IPS-20b (cell line): Measurements from ENCODE around the gene FBXL7.

Experiments
- H3K27ac ChIP-seq: one replicate; pipeline ENCODE4 v1.5.1; 2013; ENCODE audit warnings: low read length
- H3K27me3 ChIP-seq: 2 replicates; pipeline ENCODE4 v1.6.1; 2013; ENCODE audit warnings: mild to moderate bottlenecking, low read length, inconsistent platforms; ENCODE audit not compliant: insufficient read depth
- H3K36me3 ChIP-seq: 2 replicates; pipeline ENCODE4 v1.6.1; 2013; ENCODE audit warnings: low read depth, mild to moderate bottlenecking, inconsistent platforms, low read length, moderate library complexity; ENCODE audit not compliant: insufficient read depth
- H3K4me1 ChIP-seq: 2 replicates; pipeline ENCODE4 v1.6.1; 2013; ENCODE audit warnings: mild to moderate bottlenecking, control low read depth, inconsistent platforms, low read length, moderate library complexity; ENCODE audit not compliant: insufficient read depth
- H3K4me3 ChIP-seq: 2 replicates; pipeline ENCODE4 v1.5.1; 2013; ENCODE audit warnings: mild to moderate bottlenecking, low read length, inconsistent platforms
- H3K9ac ChIP-seq: 2 replicates; pipeline ENCODE4 v1.6.1; 2013; ENCODE audit warnings: low read depth, mild to moderate bottlenecking, inconsistent platforms, low read length, moderate library complexity
- H3K9me3 ChIP-seq: 2 replicates; pipeline ENCODE4 v1.6.1; 2013; ENCODE audit warnings: mild to moderate bottlenecking, low read depth, low read length, inconsistent platforms; ENCODE audit not compliant: insufficient read depth

Gene FBXL7

DNA sequence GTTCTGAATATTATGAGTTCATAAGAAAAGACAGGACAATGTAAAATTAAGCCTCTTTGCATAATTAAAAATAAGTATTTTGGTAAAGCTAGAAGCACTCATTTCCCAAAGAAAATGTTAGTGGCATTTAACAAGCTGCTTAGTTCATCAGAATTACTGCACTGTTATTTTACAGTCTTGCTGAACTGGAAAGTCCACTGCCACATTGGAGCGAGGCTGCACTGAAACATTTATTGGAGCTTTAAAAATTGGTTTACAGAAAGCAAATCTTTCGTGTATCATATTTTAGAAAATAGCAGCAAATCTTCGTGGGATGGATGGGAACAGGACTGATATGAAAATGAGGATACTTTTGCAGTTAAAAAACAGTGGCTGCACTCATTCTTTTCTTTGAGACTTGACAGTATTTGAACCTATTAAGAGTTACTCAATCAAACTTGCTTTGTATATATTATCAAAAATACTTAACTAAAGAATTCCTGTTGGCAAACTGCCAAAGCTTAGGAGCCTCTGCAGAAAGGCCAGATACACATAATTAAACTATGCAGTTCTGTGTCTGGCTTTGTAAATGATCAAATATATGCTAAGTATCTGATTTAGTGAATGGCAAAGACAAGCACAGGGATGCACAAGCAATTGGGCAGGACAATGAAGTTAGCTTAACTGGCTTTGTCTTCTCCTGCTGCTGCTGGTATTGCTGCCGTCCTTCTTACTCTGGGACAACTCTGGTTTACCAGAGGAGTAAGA is 16.5 kb upstream of the FBXL7 start:
- no peaks in the 10 kb centered on the region for H3K27me3 ChIP-seq
- no peaks in the 10 kb centered on the region for H3K4me1 ChIP-seq

DNA sequence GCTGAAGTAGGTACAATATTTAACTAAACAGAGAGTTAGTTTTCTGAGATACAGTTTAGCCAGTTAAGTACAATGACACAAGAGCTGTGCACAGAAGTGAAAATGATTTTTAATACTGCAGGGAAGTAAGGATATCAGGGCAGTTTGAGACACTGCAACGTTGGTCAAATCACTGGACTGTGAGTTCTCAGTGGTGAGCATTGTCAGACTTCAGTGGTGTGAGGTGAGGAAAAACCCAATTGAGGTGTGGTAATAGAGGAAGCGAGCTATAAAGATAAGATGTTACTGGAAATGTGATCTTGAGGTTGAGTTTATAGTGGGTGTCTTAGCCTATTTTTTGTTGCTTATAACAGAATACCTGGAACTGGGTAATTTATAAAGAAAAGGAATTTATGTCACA is 12.8 kb upstream of the FBXL7 start:
- no peaks in the 10 kb centered on the region for H3K27me3 ChIP-seq
- no peaks in the 10 kb centered on the region for H3K9me3 ChIP-seq
- no peaks in the 10 kb centered on the region for H3K36me3 ChIP-seq
- no peak overlapping the region for H3K27ac ChIP-seq
- no peak overlapping the region for H3K4me3 ChIP-seq
- H3K9ac ChIP-seq, result no peak overlapping the region
- no peaks in the 10 kb centered on the region for H3K4me1 ChIP-seq

More for the DNA sequence above, 16.5 kb upstream of the FBXL7 start:
- no peak overlapping the region for H3K27ac ChIP-seq
- H3K4me3 ChIP-seq, result no peak overlapping the region
- H3K9me3 ChIP-seq, result no peaks in the 10 kb centered on the region
- H3K9ac ChIP-seq, result no peak overlapping the region
- no peaks in the 10 kb centered on the region for H3K36me3 ChIP-seq

DNA sequence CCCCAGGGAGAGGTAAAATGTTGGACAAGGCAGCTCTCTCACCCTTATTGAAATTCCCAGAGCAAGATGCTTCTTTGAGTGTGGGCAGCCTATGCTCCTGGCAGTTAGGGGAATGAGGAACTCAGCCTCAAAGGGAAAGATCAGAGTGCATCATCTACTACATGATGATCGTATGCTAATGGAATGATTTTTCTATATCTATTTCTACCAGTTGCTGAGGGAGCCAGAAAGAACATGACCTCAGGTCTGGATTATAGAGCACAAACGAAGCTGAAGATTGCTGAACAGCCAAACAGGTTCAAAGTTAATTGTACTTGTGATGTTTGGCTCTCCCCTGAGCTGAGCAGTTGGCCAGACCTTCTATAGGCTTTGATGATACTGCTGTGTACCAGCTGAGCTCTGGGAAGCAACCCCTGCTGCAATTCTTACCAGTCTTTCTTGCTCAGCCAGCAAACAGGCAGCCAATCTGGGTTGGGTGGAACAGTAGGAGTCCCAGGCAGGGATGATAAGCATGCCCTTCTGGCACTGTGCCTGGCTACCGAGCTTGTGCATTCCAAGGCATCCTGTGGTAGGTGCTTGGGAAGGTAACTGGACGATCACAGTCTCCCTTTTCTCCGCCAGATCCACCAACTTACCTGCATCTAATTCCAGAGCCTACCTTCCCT is 10.3 kb upstream of the FBXL7 start:
- no peak overlapping the region for H3K4me3 ChIP-seq
- H3K36me3 ChIP-seq, result no peaks in the 10 kb centered on the region
- H3K27me3 ChIP-seq, result no peaks in the 10 kb centered on the region
- H3K4me1 ChIP-seq, result no peaks in the 10 kb centered on the region
- H3K9ac ChIP-seq, result no peak overlapping the region
- no peak overlapping the region for H3K27ac ChIP-seq
- no peaks in the 10 kb centered on the region for H3K9me3 ChIP-seq

DNA sequence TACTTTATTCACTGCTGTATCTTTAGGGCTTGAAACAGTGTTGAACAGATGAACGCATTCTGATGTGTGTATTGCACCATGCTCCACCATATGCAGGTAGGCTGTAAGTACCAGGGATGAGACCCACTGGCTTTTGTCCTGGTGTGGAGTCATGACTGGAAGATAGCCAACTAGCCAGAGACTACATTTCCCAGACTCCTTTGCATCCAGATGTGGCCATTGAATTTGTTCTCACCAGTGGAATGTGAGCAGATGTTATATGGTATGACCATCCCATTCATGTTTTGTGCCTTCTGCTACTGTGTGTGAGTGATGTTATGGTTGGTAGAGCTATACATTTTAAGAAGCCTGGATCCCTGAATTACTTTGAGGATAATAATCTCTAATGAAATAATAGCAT is 7.4 kb upstream of the FBXL7 start:
- Histone ChIP-seq H3K4me1 (no peaks in the 10 kb centered on the region), H3K4me3 (no peak overlapping the region), H3K27ac (no peak overlapping the region), H3K36me3 (no peaks in the 10 kb centered on the region), H3K9ac (no peak overlapping the region), H3K9me3 (no peaks in the 10 kb centered on the region), H3K27me3 (no peaks in the 10 kb centered on the region)

DNA sequence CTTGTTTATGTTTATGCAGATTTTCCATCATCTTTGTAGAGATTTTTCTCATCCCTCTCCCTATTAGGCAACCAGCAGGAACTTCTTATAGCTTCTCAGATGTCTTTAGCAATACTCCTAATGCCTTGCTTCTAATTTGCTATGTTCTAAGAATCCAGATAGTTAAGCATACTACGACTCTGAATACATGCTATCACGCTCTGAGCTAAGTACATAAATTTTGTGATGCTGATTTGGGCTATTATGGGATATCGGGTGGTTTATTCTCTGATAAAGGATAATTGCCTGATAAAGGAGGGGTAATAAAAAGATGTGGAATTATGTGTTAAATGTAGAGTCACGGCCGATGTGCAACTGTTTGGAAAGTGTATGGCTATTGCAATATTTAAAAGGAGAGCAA is 6.5 kb upstream of the FBXL7 start:
- H3K27ac ChIP-seq, result no peak overlapping the region
- peaks cover 6% of the 10 kb centered on the region; the same call in 1 of the 2 replicates for H3K27me3 ChIP-seq
- no peaks in the 10 kb centered on the region for H3K4me1 ChIP-seq
- no peak overlapping the region for H3K9ac ChIP-seq
- no peak overlapping the region for H3K4me3 ChIP-seq
- no peaks in the 10 kb centered on the region for H3K9me3 ChIP-seq
- H3K36me3 ChIP-seq, result no peaks in the 10 kb centered on the region

DNA sequence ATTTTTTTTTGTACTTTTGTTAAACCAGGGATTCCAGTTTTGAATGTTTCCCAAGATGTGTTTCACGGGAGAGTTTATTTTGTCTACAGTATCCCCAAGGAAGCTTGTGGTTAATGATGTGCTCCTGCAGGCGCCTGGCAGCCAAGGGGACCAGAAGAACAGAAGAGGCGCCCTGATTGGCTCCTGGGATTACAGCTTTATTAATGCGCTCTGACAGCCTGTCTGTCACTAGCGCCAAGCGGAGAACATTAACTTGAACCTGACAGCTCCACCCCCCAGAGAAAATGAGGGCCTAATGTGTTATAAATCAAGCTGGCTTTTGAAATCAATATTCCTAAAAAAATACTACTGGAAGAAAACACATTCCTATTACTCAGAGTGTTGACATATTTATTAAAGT is 5.0 kb upstream of the FBXL7 start:
- no peaks in the 10 kb centered on the region for H3K9me3 ChIP-seq
- peaks cover 4% of the 10 kb centered on the region; the same call in 1 of the 2 replicates for H3K4me1 ChIP-seq
- H3K27me3 ChIP-seq, result peaks cover 12% of the 10 kb centered on the region; the same call in 1 of the 2 replicates
- H3K36me3 ChIP-seq, result no peaks in the 10 kb centered on the region
- H3K9ac ChIP-seq, result no peak overlapping the region
- no peak overlapping the region for H3K27ac ChIP-seq
- H3K4me3 ChIP-seq, result no peak overlapping the region

DNA sequence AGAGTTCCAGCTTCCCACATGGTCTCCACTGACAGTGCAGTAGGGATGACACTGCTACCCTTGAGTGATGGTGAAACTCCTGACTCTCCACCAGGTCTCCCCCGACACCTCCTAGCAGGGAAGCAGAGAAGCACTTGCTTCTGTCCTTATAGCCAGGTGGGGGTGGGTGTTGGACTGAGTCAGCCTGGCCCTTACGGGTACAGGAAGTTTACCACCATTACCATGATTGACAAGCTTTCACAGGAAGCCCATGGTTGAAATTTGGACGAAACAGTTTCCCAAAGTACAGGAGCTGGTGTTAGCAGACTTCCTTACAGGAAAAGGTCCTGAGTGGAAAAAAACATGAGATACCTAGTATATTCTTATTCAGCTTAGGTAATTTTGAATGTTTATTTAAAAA is 3.1 kb upstream of the FBXL7 start:
- H3K27me3 ChIP-seq, result peaks cover 19% of the 10 kb centered on the region; the same call in 1 of the 2 replicates
- H3K4me3 ChIP-seq, result no peak overlapping the region
- no peak overlapping the region for H3K27ac ChIP-seq
- H3K4me1 ChIP-seq, result peaks cover 8% of the 10 kb centered on the region; the same call in 1 of the 2 replicates
- no peaks in the 10 kb centered on the region for H3K9me3 ChIP-seq
- H3K9ac ChIP-seq, result no peak overlapping the region
- no peaks in the 10 kb centered on the region for H3K36me3 ChIP-seq

DNA sequence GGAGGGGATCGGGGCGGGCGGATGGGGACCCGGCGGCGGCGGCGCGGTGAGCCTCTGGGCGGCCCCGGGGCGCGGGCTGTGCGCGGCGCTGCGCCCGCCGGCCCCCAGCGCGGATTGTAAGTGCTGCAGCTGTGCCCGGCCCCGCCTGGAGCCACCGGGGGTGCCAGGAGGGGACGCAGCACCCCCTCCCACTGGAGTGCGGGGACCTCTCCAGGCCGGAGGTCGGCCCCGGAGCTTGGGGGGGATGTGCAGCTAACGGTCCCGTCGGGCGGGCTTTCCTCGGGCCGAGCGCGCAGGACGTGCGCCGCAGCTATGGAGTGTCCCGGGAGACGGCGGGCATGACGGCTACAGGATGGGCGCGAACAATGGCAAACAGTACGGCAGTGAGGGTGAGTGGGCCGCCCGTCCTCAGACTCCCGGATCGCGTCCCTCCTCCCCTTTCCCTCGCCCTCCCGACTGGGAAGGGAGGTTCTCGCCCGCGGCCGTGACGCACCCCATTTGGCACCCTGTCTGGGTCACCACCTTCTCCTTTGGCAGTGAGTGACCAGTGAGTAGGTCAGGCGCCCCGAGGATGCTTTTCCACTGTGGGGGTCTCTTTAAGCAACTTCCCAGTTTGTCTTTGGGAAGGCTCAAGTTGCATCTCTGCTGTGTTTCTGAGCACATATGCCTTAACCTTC is 483 bp downstream of the FBXL7 start:
- Histone ChIP-seq H3K4me3 (peak overlapping the region; percentile 93), H3K36me3 (peaks cover 7% of the 10 kb centered on the region; the same call in 1 of the 2 replicates), H3K9me3 (no peaks in the 10 kb centered on the region), H3K27ac (no peak overlapping the region), H3K4me1 (peaks cover 12% of the 10 kb centered on the region; the same call in 1 of the 2 replicates), H3K9ac (peak overlapping the region; percentile 17; the same call in 1 of the 2 replicates), H3K27me3 (peaks cover 19% of the 10 kb centered on the region; the same call in 1 of the 2 replicates)

DNA sequence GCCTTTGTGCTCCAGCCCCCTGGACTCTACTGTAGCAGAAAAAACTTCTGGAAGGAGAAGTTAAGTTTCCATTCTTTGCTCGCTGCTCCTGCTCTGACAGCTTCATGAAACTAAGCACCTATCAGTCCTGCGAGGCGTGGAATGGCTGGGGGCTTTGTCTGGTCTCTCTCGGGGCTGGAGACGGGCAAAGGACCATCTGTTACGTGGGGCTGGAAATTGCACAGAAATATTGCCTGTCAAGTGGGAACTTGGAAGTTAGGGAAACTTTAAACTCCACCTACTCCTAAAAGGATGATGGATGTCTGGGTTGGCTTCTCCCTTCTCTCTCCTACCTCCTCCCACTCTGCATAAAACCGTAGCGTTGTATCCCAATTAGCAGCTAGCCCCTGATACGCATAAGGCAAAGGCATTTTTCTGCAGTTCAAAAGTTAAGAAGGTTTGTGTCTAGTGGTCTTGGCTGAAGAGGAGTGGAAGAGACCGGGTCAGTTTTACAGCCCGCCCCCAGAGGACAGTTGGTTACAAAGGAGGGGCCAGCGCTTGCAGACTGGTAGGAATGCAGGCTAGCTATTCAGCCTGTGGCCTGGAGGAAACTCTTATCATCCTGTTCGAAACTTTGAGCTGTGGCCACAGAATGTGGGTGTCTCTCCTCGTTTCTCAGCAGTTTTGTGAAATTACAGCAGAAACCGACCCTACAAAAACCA is 1.3 kb downstream of the FBXL7 start:
- Histone ChIP-seq H3K36me3 (peaks cover 7% of the 10 kb centered on the region; the same call in 1 of the 2 replicates), H3K4me3 (peak overlapping the region; percentile 93), H3K27ac (no peak overlapping the region), H3K4me1 (peaks cover 12% of the 10 kb centered on the region; the same call in 1 of the 2 replicates), H3K9ac (peak overlapping the region; percentile 17; the same call in 1 of the 2 replicates), H3K9me3 (no peaks in the 10 kb centered on the region), H3K27me3 (peaks cover 19% of the 10 kb centered on the region; the same call in 1 of the 2 replicates)

DNA sequence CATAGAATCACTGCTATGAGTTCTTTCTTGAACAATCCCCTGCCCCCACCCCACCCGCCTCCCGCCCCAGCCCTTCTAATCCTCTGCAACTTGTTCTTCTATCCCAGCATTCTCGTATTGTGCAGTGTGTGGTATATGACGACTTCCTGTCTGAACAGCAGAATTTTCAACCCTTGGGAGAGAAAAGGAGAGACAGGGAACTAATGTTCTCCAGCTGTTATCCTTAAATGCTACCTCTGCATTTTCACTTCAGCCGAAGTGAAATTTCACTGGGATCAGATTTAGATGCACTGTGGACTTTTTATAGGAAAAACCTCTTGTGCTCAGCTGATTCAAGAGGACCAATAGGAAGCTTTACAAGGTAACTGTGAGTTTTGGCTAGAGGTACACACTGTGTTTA is 2.2 kb downstream of the FBXL7 start:
- Histone ChIP-seq H3K4me3 (peak overlapping the region; percentile 93), H3K27ac (no peak overlapping the region), H3K27me3 (peaks cover 19% of the 10 kb centered on the region; the same call in 1 of the 2 replicates), H3K4me1 (peaks cover 12% of the 10 kb centered on the region; the same call in 1 of the 2 replicates), H3K9ac (no peak overlapping the region), H3K36me3 (peaks cover 7% of the 10 kb centered on the region; the same call in 1 of the 2 replicates), H3K9me3 (no peaks in the 10 kb centered on the region)

DNA sequence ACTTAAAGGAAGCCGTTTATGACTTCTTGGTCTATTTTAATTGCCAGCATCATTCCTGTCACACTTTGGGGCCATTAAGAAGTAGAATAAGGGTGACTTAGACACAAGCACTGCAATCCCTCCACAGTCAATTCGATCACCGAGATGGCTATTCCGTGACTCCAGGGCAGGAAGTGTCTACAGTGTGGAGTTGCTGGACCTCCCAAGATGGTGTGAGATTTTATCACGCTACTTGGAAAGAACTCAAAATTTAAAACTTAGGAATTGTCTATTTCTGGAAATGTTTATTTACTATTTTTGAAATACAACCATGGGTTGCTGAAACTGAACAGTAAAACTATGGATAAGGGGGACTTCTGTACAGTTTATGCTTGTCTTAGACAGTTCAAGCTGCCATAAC is 6.2 kb downstream of the FBXL7 start:
- H3K9ac ChIP-seq, result no peak overlapping the region
- H3K27me3 ChIP-seq, result peaks cover under 1% of the 10 kb centered on the region; the same call in 1 of the 2 replicates
- H3K4me3 ChIP-seq, result no peak overlapping the region
- H3K4me1 ChIP-seq, result peaks cover 10% of the 10 kb centered on the region; the same call in 1 of the 2 replicates
- no peaks in the 10 kb centered on the region for H3K9me3 ChIP-seq
- H3K27ac ChIP-seq, result no peak overlapping the region
- peaks cover 7% of the 10 kb centered on the region; the same call in 1 of the 2 replicates for H3K36me3 ChIP-seq
